HL-60 (cell line): Measurements from ENCODE around the gene VDR.

Source experiments
- DNase-seq, 2 experiments: peaks; one replicate each; pipeline ENCODE4 v3.0.0-alpha.2; 2010 to 2020; ENCODE audit warnings: low read depth in 1 of 2, low spot score in 1 of 2
- H3K27ac ChIP-seq: fragments of 250-450 bp; sonication (Bioruptor Pico); replicated peaks from 2 replicates; pipeline ENCODE4 v1.5.1; 2020; ENCODE audit warnings: mild to moderate bottlenecking, moderate library complexity
- H3K27me3 ChIP-seq: fragments of 250-450 bp; sonication (Bioruptor Pico); 2 replicates; pipeline ENCODE4 v1.5.1; 2021; ENCODE audit warnings: mild to moderate bottlenecking, moderate library complexity; ENCODE audit not compliant: insufficient read depth, poor library complexity, severe bottlenecking
- H3K4me3 ChIP-seq: replicated peaks from 2 replicates; pipeline ENCODE4 v1.5.1; 2011; ENCODE audit warnings: mild to moderate bottlenecking, control low read depth, low read length; ENCODE audit not compliant: insufficient read depth
- GABPA ChIP-seq: IDR thresholded peaks from 2 replicates; pipeline ENCODE4 v1.6.1; 2012; ENCODE audit warnings: low read depth
- POLR2AphosphoS5 ChIP-seq: IDR thresholded peaks from 2 replicates; pipeline ENCODE4 v1.6.1; 2012; ENCODE audit warnings: low read depth
- REST ChIP-seq: IDR thresholded peaks from 2 replicates; pipeline ENCODE4 v1.6.1; 2012; ENCODE audit warnings: low read depth; ENCODE audit not compliant: insufficient replicate concordance
- SPI1 ChIP-seq: IDR thresholded peaks from 2 replicates; pipeline ENCODE4 v1.6.1; 2012; ENCODE audit warnings: low read depth, mild to moderate bottlenecking, borderline replicate concordance
- TF ChIP-seq, protein P1 (sequence below): IDR thresholded peaks from one replicate; pipeline ENCODE4 v1.5.1; 2011; ENCODE audit warnings: low read length, control low read depth, inconsistent platforms; ENCODE audit not compliant: insufficient read depth

The VDR gene

GRCh38 chr12:47798382-47798948 is 106.3 kb downstream of the VDR start:
- TF ChIP-seq POLR2AphosphoS5 (no peak), REST (no peak), GABPA (no peak), SPI1 (no peak)
- TF ChIP-seq, protein P1, sequence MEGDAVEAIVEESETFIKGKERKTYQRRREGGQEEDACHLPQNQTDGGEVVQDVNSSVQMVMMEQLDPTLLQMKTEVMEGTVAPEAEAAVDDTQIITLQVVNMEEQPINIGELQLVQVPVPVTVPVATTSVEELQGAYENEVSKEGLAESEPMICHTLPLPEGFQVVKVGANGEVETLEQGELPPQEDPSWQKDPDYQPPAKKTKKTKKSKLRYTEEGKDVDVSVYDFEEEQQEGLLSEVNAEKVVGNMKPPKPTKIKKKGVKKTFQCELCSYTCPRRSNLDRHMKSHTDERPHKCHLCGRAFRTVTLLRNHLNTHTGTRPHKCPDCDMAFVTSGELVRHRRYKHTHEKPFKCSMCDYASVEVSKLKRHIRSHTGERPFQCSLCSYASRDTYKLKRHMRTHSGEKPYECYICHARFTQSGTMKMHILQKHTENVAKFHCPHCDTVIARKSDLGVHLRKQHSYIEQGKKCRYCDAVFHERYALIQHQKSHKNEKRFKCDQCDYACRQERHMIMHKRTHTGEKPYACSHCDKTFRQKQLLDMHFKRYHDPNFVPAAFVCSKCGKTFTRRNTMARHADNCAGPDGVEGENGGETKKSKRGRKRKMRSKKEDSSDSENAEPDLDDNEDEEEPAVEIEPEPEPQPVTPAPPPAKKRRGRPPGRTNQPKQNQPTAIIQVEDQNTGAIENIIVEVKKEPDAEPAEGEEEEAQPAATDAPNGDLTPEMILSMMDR: no peak
- H3K27me3 ChIP-seq: no peaks in the 10 kb centered on the region
- no peak for DNase-seq
- H3K4me3 ChIP-seq: no peak overlapping the region
- no peak overlapping the region for H3K27ac ChIP-seq

- no peaks in the 10 kb centered on the region for H3K27me3 ChIP-seq
- TF ChIP-seq, protein P1: peak; percentile 14
- no peak for TF ChIP-seq POLR2AphosphoS5
- H3K27ac ChIP-seq: no peak overlapping the region
- peak in 1 of 2 experiments; percentile 54 for DNase-seq
- no peak overlapping the region for H3K4me3 ChIP-seq
These were observed 107.4 kb downstream of the VDR start for GRCh38 chr12:47797441-47797840.

DNA sequence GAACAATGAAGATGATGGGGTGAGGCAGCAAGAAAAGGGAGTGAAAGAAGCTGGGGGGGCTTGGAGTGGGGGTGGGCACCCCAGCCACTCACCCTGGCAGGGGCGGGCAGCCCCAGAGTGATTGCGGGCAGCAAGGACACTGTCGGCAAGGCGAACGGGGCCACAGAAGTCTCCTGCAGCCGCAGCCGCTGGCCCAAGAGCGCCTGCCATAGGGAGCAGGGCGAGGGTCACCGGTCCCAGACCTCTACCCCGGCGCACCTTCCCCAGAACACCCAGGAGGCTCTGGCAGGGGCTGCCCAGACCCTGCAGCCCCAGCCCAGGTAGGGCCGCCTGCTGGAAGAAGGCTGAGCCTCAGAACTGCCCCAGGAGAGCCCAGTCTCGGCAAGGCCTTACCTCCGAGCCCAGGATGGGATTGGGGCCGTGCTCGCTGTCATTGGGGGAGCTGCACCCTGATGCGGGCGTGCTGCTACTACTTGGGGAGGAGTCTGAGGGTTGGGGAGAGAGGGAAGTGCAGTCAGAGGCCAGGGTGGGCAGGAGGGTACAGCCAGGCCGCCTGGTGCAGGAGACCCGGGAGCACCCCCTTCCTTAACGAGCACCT is 108.9 kb downstream of the VDR start:
- TF ChIP-seq, protein P1: no peak
- TF ChIP-seq POLR2AphosphoS5: no peak
- no peak overlapping the region for H3K27ac ChIP-seq

DNA sequence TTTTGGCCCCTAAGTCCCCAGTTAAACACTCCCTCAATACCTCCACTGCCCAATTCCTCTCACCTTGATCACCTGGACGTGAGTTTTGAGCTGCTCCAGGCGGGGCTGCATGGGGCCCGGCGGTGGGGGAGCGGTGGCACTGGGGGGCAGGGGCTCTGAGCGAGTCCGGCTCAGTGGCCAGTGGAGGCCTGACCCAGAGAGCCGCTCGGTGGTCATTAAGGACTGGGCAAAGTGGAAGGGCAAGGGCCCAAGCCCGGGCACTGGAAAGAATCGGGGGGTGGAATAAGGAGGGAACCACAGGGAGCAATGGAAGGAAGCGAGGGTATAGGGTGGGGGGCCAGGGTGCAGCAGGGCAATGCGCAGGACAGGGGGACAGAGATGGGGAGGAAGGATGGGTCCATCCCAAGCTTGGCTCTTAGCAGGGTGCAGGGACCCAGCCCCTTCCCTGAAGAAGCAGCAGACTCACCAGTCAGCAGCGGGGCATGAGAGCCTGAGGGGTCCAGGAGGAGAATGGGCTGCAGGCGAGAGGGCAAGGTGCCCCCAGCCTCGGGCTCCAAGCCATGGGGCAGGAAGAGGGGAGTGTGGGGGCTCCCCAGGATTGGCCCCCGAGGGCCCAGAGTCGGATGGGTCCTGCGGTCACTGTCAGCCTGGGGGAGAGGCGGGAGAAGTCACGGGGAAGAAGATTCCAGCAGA is 109.5 kb downstream of the VDR start:
- no peak for TF ChIP-seq SPI1
- TF ChIP-seq, protein P1: no peak
- TF ChIP-seq POLR2AphosphoS5: no peak
- TF ChIP-seq GABPA: no peak
- TF ChIP-seq REST: no peak
- Histone ChIP-seq H3K4me3 (no peak overlapping the region), H3K27ac (no peak overlapping the region), H3K27me3 (no peaks in the 10 kb centered on the region)
- DNase-seq: no peak

More for the DNA sequence above, 108.9 kb downstream of the VDR start:
- Histone ChIP-seq H3K4me3 (no peak overlapping the region), H3K27me3 (no peaks in the 10 kb centered on the region)
- no peak for DNase-seq
